Activated B cell treated with CpG ODN at 0.5 μM for 24 hours (primary cell): ENCODE results near the gene STAT2. TPM values are rescaled to one million over a fixed set of nuclear protein-coding genes. Genes with fewer than 3 reads are reported as not detected.

Source experiments
- ATAC-seq: fragments of 200-7000 bp; cut with Tn5 transposase; one replicate; pipeline ENCODE4 v1.10.0; 2021; ENCODE audit warnings: low read depth, mild to moderate bottlenecking, moderate library complexity
- CTCF ChIA-PET: fragments of 350-600 bp; sonication (Branson Sonifier 250); formaldehyde crosslinking; loops from one replicate; lab custom pipeline; 2021; ENCODE audit warnings: antibody characterized with exemption; lab: Charles Lee
- POLR2A ChIA-PET: fragments of 350-600 bp; sonication (Branson Sonifier 250); formaldehyde crosslinking; loops from one replicate; lab custom pipeline; 2021; ENCODE audit warnings: antibody characterized with exemption; lab: Charles Lee
- DNase-seq: peaks from one replicate; pipeline ENCODE4 v3.0.0; 2022
- H3K27ac Mint-ChIP-seq: one replicate; pipeline ENCODE4 v1.8.0; 2020; ENCODE audit warnings: mixed read lengths
- H3K27me3 Mint-ChIP-seq: one replicate; pipeline ENCODE4 v1.8.0; 2021; ENCODE audit warnings: mixed read lengths
- H3K36me3 Mint-ChIP-seq: one replicate; pipeline ENCODE4 v1.8.0; 2021; ENCODE audit warnings: low read depth, mixed read lengths
- H3K4me1 Mint-ChIP-seq: one replicate; pipeline ENCODE4 v1.8.0; 2021; ENCODE audit warnings: mixed read lengths
- H3K4me3 Mint-ChIP-seq: one replicate; pipeline ENCODE4 v1.8.0; 2020; ENCODE audit warnings: mild to moderate bottlenecking, mixed read lengths
- H3K9me3 Mint-ChIP-seq: one replicate; pipeline ENCODE4 v1.8.0; 2020; ENCODE audit warnings: mixed read lengths
- CTCF ChIP-seq: fragments of 200-600 bp; IDR thresholded peaks from one replicate; pipeline ENCODE4 v1.8.0; 2022; ENCODE audit warnings: antibody characterized with exemption, mild to moderate bottlenecking
- intact Hi-C: fragments of 100-400 bp; cut with micrococcal nuclease; formaldehyde crosslinking; loops from one replicate; pipeline ENCODE4 v1.15.1; 2024
- total RNA-seq: library from RNA; stranded (reverse); gene quantifications from 2 replicates; pipeline ENCODE4 v1.2.3, GENCODE V29; 2022

STAT2 gene
- total RNA-seq, 1 donor from 2014 or later: 177 TPM

GRCh38 chr12:56311003-56311402, 48.9 kb downstream of the STAT2 start:
- no peak for TF ChIP-seq CTCF
- ChIA-PET POLR2A (interaction anchor here (0.8 kb wide), 1 partner anchor 153 kb away, joined by 4 read pairs; no protein-coding TSS in a partner anchor), CTCF (interaction anchor here (0.6 to 0.8 kb wide), 2 partner anchors 42 to 153 kb away, joined by 3 read pairs; no protein-coding TSS in a partner anchor)
- Mint-ChIP-seq H3K36me3 (peaks cover 53% of the 10 kb centered on the region), H3K9me3 (no peaks in the 10 kb centered on the region), H3K4me3 (no peak overlapping the region), H3K27ac (no peak overlapping the region), H3K4me1 (peaks cover 16% of the 10 kb centered on the region), H3K27me3 (no peaks in the 10 kb centered on the region)
- intact Hi-C loops: no loop called here
- no peak for DNase-seq
- ATAC-seq: no peak

GRCh38 chr12:56308714-56309113, 51.2 kb downstream of the STAT2 start:
- no peak for TF ChIP-seq CTCF
- H3K9me3 Mint-ChIP-seq: no peaks in the 10 kb centered on the region
- H3K4me1 Mint-ChIP-seq: no peaks in the 10 kb centered on the region
- no peak overlapping the region for H3K27ac Mint-ChIP-seq
- no peak overlapping the region for H3K4me3 Mint-ChIP-seq
- intact Hi-C loops: no loop called here
- peaks cover 47% of the 10 kb centered on the region for H3K36me3 Mint-ChIP-seq
- no peak for ATAC-seq
- no peak for DNase-seq
- no peaks in the 10 kb centered on the region for H3K27me3 Mint-ChIP-seq
- ChIA-PET CTCF (no interaction called here), POLR2A (interaction anchor here (0.5 to 1.1 kb wide), 3 partner anchors 25 to 42 kb away, joined by 3 read pairs; partner anchors contain the start of genes COQ10A and PAN2)

GRCh38 chr12:56307221-56307965, 52.5 kb downstream of the STAT2 start:
- Mint-ChIP-seq H3K4me3 (no peak overlapping the region), H3K27me3 (no peaks in the 10 kb centered on the region), H3K4me1 (peaks cover 1% of the 10 kb centered on the region), H3K27ac (no peak overlapping the region), H3K9me3 (no peaks in the 10 kb centered on the region), H3K36me3 (peaks cover 44% of the 10 kb centered on the region)
- no peak for TF ChIP-seq CTCF
- intact Hi-C loops: no loop called here
- ChIA-PET POLR2A (interaction anchor here (0.5 to 1.0 kb wide), 2 partner anchors 9 to 18 kb away, joined by 3 to 4 read pairs; partner anchors contain the start of gene CNPY2), CTCF (no interaction called here)
- no peak for DNase-seq
- no peak for ATAC-seq

GRCh38 chr12:56304872-56305590, 54.9 kb downstream of the STAT2 start:
- no peak overlapping the region for H3K27ac Mint-ChIP-seq
- POLR2A ChIA-PET: no interaction called here
- TF ChIP-seq CTCF: no peak
- peaks cover 23% of the 10 kb centered on the region for H3K4me1 Mint-ChIP-seq
- intact Hi-C loops: no loop called here
- CTCF ChIA-PET: no interaction called here
- DNase-seq: no peak
- no peak overlapping the region for H3K4me3 Mint-ChIP-seq
- no peaks in the 10 kb centered on the region for H3K27me3 Mint-ChIP-seq
- no peaks in the 10 kb centered on the region for H3K9me3 Mint-ChIP-seq
- ATAC-seq: no peak
- peaks cover 30% of the 10 kb centered on the region for H3K36me3 Mint-ChIP-seq

GRCh38 chr12:56304276-56304675, 55.6 kb downstream of the STAT2 start:
- DNase-seq (no peak), ATAC-seq (no peak)
- no peak for TF ChIP-seq CTCF
- Mint-ChIP-seq H3K27ac (no peak overlapping the region), H3K36me3 (peaks cover 26% of the 10 kb centered on the region), H3K27me3 (no peaks in the 10 kb centered on the region), H3K4me1 (peaks cover 25% of the 10 kb centered on the region), H3K9me3 (no peaks in the 10 kb centered on the region), H3K4me3 (no peak overlapping the region)
- ChIA-PET CTCF (no interaction called here), POLR2A (no interaction called here)
- intact Hi-C loops: no loop called here
